Activated T-helper 1 cell treated with anti-CD3 and anti-CD28 coated beads, Interleukin-2, amount 50 U/mL, for 16 hours (primary cell): ENCODE measurements around the gene WDR59.
"Not testable (repeated sequence)": the region's sequence is repeated elsewhere in the genome, so short reads cannot be mapped to it uniquely, and the experiment has no call there.

ENCODE experiments used
- DNase-seq, 2 donors: peaks; one replicate each; pipeline ENCODE4 v3.0.0-alpha.2; 2020; ENCODE audit warnings: low read depth in 1 of 2, low spot score in 1 of 2

WDR59 gene

GRCh38 chr16:74921051-74921450, 63.9 kb downstream of the WDR59 start:
- DNase-seq, result no peak

GRCh38 chr16:74909665-74910064, 75.3 kb downstream of the WDR59 start:
- no peak for DNase-seq

- DNase-seq, result not testable (repeated sequence)
Observed at GRCh38 chr16:74908759-74909158, 76.2 kb downstream of the WDR59 start.

GRCh38 chr16:74903901-74904678, 80.8 kb downstream of the WDR59 start:
- DNase-seq, result no peak

GRCh38 chr16:74903120-74903519, 81.8 kb downstream of the WDR59 start:
- no peak for DNase-seq

GRCh38 chr16:74902161-74902560, 82.8 kb downstream of the WDR59 start:
- no peak for DNase-seq

- no peak for DNase-seq
Observed at GRCh38 chr16:74901606-74902005, 83.3 kb downstream of the WDR59 start.

GRCh38 chr16:74899816-74900215, 85.1 kb downstream of the WDR59 start:
- DNase-seq, result no peak

- no peak for DNase-seq
Observed at GRCh38 chr16:74898659-74899058, 86.3 kb downstream of the WDR59 start.

GRCh38 chr16:74896389-74897370, 88.2 kb downstream of the WDR59 start:
- DNase-seq, result no peak

- no peak for DNase-seq
Observed at GRCh38 chr16:74893541-74893940, 91.4 kb downstream of the WDR59 start.

GRCh38 chr16:74892574-74893461, 92.1 kb downstream of the WDR59 start:
- no peak for DNase-seq

- no peak for DNase-seq
Observed at GRCh38 chr16:74888888-74889287, 96.0 kb downstream of the WDR59 start.

GRCh38 chr16:74888232-74888862, 96.6 kb downstream of the WDR59 start:
- no peak for DNase-seq

- no peak for DNase-seq
Observed at GRCh38 chr16:74887084-74887483, 97.8 kb downstream of the WDR59 start.

- DNase-seq, result no peak
Observed at GRCh38 chr16:74877706-74878105, 107.2 kb downstream of the WDR59 start.

- DNase-seq, result no peak
Observed at GRCh38 chr16:74874912-74875546, 109.9 kb downstream of the WDR59 start.

GRCh38 chr16:74874123-74874522, 110.8 kb downstream of the WDR59 start:
- no peak for DNase-seq

GRCh38 chr16:74872302-74872701, 112.6 kb downstream of the WDR59 start:
- no peak for DNase-seq

GRCh38 chr16:74871608-74872007, 113.3 kb downstream of the WDR59 start:
- DNase-seq, result no peak
